Heart left ventricle (tissue), 13 donors: Measurements from ENCODE around the gene RNASE8.

Source experiments
- POLR2A ChIP-seq, 2 donors: fragments of 450-650 bp; IDR thresholded peaks; one replicate each; pipeline ENCODE4 v1.6.1; 2017; ENCODE audit warnings: antibody characterized with exemption in 2 of 2, mild to moderate bottlenecking in 2 of 2, moderate library complexity in 2 of 2
- TF ChIP-seq, protein P1 (sequence below), 12 donors: fragments of 200-600 bp; sonication (generic) in 4 of 12; IDR thresholded peaks; one replicate each; pipeline versions ENCODE4 v1.5.0 to v1.8.0; 2018 to 2022; ENCODE audit warnings: antibody characterized with exemption in 12 of 12, mild to moderate bottlenecking in 5 of 12
- donor health status: ischemic (EF 13 %, LVEDD 7.1; RV severe dilation, severe dysfunction).
- donor health status: DM: no; HTN: yes; CAD: no.
- donor health status: DM: no; HTN: no; CAD: no.
- donor health status: ischemic (EF 25% LVEDD 6.9; RV normal size, moderate dysfunction).
- donor health status: ischemic (EF 25% LVEDD 5.7; RV mildly dilated, moderate dysfunction).
- donor health status: ischemic (EF 35%, LVEDD 5.7; RV mildly dilated, moderate dysfunction).
- donor health status: nonischemic (EF 11% LVEDD 7.7; RV severe dilation, severe dysfunction).
- donor health status: DM: yes; HTN: yes; CAD: no.
- donor health status: PGD.
- donor health status: ischemic (EF 29% LVEDD 5.4; RV normal size, mild dysfunction).
- donor health status: nonischemic (EF 23%, LVEDD 6.1; RV moderate dilation, normal function).

DNA sequence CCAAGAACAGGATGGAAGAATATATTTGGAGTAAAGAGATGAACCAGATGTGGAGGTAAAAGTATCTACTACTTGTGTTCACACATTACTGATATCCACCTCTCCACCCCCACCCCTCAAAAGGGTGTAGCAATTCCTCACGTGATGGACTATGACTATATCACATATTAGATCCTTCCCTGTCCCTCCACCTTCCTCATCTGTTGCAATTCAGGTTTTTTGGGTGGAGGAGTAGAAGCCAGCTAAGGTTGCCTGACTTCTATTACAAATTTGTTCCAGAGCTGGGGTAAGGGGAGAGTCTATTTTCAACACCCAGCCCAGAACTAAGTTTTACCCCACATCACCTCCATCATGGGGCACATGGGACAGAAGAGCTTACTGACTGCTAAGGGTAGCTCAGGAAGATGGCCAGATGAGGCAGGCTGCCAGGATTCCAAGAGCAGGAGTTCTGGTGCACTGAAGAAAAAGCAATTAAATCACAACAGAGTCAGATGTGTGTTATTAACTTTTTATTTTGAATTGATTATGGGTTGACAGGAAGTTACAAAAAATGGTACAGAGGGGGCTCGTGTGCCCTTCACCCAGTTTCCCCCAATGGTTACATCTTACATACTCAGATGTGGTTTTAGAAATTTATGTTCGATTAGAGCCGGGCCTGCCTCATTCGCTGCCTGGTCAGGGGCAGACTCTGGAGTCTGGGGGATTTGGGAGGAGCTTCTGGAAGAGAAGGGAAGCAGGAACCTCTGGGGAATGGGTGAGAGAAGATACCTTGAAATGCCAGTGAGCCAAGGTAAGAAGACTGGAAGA is 25.1 kb upstream of the RNASE8 start:
- TF ChIP-seq POLR2A (IDR thresholded peaks at IDR 0.05) = no peak
- TF ChIP-seq, protein P1, sequence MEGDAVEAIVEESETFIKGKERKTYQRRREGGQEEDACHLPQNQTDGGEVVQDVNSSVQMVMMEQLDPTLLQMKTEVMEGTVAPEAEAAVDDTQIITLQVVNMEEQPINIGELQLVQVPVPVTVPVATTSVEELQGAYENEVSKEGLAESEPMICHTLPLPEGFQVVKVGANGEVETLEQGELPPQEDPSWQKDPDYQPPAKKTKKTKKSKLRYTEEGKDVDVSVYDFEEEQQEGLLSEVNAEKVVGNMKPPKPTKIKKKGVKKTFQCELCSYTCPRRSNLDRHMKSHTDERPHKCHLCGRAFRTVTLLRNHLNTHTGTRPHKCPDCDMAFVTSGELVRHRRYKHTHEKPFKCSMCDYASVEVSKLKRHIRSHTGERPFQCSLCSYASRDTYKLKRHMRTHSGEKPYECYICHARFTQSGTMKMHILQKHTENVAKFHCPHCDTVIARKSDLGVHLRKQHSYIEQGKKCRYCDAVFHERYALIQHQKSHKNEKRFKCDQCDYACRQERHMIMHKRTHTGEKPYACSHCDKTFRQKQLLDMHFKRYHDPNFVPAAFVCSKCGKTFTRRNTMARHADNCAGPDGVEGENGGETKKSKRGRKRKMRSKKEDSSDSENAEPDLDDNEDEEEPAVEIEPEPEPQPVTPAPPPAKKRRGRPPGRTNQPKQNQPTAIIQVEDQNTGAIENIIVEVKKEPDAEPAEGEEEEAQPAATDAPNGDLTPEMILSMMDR (IDR thresholded peaks at IDR 0.05) = no peak
